GM19468 (cell line): ENCODE data around the gene AOAH.
A peak's percentile ranks its signal among the peaks of the same experiment; 100 is the strongest.
"Not testable (repeated sequence)": the region's sequence is repeated elsewhere in the genome, so short reads cannot be mapped to it uniquely, and the experiment has no call there.

Experiments used
- ATAC-seq: cut with Tn5 transposase; IDR thresholded peaks from one replicate; pipeline ENCODE4 v1.9.1; 2021; ENCODE audit warnings: mild to moderate bottlenecking, moderate library complexity, moderate number of reproducible peaks; ENCODE audit not compliant: unreplicated experiment; ENCODE audit errors: extremely low read depth

AOAH gene

GRCh38 chr7:36741866-36742265 lies 17.6 kb upstream of the AOAH start:
- ATAC-seq: no peak

- no peak for ATAC-seq
These were observed 15.1 kb upstream of the AOAH start for GRCh38 chr7:36739351-36739750.

DNA sequence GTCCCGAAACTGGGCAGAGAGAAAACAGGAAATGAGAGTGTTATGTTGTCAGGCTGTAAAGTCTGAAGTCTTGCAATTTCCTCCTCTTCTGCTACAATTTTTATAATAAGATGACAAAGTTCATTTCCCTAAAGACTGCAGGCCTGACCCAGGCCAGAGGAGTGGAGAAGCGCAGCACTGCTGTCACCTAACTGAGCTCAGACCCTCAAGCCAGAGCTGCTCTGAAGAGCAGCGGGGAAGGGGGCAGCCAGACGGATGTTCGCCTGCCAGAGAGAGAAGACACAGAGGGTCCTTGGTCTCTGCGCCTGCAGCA lies 12.6 kb upstream of the AOAH start:
- peak; percentile 91 for ATAC-seq

DNA sequence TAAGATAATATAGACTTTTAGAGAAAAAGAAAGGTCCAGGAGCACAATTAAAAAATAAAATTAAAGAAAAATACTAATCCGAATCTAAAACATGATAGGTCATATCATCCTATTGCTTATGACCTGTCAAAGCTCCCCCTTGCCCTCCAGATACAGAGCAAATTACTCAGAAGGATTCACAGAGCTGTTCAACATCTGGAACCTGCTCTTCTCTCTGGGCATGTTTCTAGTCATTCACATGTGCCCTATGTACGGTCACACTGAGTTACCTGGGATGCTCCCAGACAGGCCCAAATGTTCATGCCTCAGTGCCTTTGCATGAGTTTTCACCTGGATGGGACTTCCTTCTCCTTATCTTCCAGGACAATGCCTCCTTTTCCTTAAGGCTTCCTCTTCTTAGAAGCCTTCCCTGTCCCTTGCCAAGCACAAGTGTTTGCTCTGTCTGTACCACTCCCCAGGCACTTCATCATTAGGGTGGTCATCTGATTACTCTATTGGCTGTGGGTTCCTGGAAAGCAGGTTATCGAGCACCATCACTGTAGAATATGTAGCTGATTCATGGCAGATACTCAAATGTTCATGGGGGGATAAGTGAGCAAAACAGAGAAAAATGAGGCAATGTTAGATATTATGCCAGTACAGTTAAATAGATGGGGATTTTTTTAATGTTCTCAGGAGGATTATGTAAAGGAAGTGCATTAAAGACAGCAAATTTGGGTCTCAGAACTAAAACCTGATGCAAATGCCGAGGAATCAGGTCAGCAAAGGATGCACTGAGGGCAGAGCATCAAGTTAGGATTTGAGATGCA lies 12.0 kb upstream of the AOAH start:
- no peak for ATAC-seq

GRCh38 chr7:36735172-36735571 lies 10.9 kb upstream of the AOAH start:
- no peak for ATAC-seq

- ATAC-seq: no peak
These were observed 10.4 kb upstream of the AOAH start for GRCh38 chr7:36734731-36735130.

- no peak for ATAC-seq
These were observed 9.1 kb upstream of the AOAH start for GRCh38 chr7:36733411-36733810.

DNA sequence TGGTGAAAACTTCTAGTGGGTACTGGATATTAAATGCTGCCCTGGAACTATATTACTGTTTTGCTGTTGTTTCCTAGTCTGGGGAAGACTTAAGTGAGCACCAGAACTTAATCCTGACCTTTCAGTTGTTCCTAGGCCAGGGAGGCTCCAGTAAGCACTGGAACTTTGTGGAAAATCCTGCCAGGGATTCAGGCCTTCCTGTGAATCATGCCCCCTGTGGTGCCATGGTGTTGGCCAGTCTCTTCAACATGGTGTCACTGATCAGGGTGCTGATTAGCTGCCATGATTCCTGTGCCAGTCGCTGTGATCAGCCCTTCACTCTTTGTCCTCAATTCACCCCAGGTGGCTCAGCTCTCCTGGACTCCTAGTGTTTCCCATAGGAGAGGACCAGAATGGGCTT lies 8.5 kb upstream of the AOAH start:
- ATAC-seq: no peak

DNA sequence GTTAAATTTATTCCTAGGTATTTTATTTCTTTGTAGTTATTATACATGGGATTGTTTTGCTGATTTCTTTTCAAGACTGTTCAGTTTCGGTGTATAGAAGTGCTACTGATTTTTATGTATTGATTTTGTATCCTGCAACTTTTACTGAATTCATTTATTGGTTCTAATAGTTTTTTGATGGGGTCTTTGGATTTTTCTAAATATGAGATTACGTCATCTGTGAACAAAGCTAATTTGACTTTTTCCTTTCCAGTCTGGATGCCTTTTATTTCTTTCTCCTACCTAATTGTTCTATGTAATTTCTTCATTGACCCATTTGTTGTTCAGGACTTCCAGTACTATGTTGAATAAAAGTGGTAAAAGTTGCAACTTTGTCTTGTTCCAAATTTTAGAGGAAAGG lies 5.8 kb upstream of the AOAH start:
- no peak for ATAC-seq

DNA sequence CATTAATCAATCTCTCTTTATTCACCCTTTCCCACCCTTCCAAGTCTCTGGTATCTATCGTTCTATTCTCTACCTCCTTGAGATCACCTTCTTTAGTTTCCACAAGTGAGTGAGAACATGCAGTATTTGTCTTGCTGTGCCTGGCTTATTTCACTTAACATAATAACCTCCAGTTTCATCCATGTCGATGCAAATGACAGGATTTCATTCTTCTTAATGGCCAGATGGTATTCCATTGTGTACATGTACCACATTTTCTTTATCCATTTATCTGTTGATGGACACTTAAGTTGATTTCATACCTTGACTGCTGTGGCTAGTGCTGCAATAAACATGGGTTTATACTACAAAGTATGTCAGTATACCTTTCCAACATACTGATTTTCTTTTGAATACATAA lies 3.8 kb upstream of the AOAH start:
- ATAC-seq: no peak

DNA sequence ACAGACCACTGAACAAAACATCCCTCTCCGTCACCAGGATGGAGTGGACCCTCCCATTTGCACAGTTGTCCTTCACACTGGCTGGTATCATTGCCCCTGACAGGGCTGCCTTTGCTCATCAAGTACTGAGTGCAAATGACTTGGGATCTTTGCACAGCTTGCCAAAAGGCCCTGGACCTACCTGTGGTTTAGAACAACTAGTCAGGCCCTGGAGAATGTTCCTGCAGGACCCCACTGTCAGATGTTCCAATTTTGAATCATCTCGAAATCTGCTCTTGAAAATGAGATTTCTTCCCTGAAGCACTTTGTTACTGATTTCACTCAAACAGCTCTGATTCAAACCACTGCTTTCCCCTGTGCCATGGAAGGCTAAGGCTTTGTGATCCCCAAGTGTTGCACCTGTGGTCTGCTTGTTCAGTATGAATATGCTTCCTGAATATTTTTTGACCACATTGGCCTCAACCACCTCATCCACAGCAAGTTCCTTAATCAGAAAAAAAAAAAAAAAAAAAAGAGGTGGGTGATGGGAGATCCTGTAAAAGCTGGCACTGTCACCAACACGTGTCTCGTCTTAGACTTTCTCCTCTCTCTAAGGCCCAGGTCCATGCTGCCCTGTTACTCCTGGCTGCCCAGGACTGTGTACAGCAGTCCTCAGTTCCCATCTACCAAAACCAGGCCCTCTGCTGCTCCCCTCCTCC lies 2.7 kb upstream of the AOAH start:
- ATAC-seq: no peak

DNA sequence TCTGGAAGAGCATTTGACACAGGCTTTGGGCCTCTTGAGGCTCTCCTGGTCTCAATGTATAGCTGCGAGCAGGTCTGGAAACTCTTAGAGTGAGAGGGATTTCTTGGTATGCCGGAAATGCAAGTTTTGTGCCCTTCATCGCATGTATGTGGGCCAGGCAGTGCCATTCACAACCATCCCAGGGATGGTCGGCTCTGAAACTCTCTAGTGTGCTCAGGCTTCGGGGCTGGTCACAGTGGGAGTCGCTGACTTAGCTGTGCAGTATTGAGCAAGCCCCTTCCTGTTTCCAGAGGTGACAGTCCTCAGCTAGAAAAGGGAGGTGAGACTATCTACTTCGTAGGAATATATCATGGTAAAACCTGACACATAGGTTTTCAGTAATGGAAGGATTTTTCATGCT lies 2.0 kb upstream of the AOAH start:
- ATAC-seq: no peak

DNA sequence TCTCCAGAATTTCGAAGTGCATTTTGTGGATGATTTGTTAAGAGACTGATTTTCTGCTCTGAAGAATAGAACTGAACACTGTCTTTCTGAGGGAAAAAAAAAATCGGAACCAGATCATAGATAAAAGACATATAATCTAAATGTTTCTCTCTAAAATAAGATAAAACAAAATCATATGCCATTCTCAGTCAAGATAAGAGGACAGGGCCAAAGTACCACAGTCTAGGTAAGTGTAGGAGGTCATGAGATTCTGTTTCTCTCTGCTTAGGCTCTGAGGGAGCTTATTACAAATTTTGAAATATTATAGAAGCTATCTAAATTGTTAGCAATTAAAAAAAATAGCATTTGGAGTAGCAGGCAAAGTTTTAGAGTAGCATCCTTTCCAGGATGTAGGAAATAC lies 702 bp upstream of the AOAH start:
- ATAC-seq: no peak

DNA sequence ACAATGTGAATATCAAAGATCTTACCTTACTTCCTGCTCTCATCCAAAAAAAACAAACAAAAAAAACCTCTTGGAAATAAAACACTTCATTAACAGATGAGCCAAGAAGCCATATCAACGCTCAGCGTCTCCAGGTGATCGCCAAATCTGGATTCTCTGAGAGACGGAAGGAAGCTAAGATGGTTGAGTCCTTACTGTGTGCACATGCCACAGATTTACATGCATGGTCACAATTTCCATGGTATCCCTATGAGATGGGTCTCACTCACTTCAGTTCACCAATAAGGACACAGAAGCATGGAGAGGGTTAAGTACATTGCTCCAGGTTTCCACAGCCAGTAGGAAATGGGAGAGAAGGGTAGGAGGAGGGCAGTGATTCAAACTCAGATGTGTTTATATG lies 1.0 kb downstream of the AOAH start:
- ATAC-seq: no peak

DNA sequence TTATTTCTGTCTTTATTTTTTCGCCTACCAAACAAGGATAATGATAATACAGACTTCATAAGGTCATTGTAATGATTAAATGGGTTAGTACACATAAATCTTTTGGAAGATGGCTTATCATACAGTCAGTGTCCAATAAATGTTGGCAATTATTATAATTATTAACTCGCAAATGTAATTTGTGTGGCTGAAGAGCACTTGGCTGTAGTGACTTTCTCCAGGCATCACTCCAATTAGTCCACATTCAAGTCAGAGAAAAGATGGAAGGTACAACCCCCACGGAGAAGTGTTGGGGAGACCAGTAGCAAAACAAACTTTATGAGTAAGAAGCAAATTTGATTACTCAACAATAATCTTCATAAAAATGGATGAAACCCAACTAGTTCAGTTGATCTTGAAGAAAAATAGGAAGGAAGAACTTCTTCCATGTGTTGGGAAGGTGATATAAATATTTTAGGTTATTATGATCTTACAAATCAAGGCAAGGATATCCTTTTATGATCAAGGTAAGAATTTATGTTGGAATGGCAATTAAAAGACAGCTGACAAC lies 5.1 kb downstream of the AOAH start:
- ATAC-seq: no peak

DNA sequence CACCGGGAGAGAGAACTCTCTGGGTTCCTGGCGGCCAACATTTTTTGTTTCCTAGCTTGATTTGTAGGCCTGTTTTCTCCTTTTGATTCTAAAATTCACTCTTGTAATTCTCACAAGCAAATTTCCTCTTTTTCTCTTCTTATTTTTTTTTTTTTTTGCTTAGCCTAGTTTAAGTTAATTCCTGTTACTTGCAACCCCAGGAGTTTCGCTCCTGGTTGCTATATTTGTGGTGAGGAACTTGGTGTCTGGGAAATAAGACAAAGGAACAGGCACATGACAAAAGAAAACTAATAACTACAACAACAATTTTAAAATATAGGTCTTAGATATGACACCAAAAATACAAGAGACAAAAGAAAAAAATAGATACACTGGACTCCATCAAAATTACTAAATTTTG lies 6.7 kb downstream of the AOAH start:
- no peak for ATAC-seq

GRCh38 chr7:36716802-36717201 lies 7.5 kb downstream of the AOAH start:
- ATAC-seq: not testable (repeated sequence)

DNA sequence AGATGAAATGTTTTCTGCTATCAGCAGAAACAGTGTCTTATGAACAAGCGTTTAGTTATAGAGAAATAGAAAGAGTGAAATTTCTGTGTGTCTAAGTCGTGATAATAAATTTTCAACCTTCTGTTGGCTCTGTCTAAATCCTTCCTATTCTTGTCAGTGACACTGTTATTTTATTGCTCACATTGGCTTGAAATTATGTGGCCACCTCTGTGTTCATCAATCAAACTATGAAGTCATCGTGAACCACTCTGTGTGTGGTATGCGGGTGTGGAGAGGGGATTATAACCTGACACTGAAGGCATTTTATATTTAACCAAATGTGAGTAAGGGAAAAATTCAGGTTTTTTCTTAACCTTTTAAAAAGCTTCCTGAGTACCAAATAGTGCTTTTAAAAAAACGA lies 12.3 kb downstream of the AOAH start:
- no peak for ATAC-seq

GRCh38 chr7:36711256-36711655 lies 13.0 kb downstream of the AOAH start:
- no peak for ATAC-seq

DNA sequence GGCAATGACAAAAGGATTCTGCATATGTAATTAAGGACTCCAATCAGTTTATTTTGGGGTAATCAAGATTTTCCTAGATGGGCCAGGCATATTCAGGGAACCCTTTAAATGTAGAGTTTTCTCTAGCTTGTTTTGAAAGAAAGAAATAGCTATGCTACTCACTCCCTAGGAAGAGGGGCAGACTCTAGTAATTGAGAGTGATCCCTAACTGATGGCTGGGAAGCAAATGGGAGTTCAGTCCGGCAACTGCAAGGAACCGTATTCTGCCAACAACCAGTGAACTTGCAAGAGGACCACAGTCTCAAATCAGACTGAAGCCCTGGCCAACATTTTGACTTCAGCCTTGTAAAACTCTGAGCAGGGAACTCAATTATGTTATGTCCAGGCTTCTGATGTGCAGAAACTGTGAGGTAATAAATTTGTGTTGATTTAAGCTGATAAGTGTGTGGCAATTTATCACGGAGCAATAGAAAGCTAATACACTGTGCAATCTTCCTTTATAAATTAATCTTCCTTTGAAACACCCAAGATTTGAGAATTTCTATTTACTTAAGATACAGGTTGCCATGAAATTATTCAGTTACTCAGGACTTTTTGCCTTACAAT lies 14.0 kb downstream of the AOAH start:
- no peak for ATAC-seq

GRCh38 chr7:36708767-36709166 lies 15.5 kb downstream of the AOAH start:
- ATAC-seq: no peak
